Measurements from ENCODE around the gene SERPINF2.

DNA sequence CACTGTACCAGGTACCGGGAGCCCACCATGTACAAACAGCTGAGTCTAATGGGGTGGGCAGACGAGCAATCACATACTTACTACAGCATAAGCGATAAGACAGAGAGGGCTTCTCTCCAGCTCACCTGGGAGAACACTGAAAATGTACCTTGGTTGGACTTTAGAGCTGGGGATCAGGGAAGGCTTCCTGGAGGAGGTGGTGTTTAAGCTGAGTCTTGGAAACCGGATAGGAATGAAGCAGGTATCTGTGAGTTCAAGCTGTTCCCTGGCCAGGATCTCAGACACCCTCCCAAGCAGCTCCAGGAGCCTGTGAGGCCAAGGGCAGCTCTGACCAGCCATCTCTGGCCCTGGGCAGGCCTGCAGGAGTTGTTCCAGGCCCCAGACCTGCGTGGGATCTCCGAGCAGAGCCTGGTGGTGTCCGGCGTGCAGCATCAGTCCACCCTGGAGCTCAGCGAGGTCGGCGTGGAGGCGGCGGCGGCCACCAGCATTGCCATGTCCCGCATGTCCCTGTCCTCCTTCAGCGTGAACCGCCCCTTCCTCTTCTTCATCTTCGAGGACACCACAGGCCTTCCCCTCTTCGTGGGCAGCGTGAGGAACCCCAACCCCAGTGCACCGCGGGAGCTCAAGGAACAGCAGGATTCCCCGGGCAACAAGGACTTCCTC, 11.2 kb downstream of the SERPINF2 start:
- TF ChIP-seq, protein P1, sequence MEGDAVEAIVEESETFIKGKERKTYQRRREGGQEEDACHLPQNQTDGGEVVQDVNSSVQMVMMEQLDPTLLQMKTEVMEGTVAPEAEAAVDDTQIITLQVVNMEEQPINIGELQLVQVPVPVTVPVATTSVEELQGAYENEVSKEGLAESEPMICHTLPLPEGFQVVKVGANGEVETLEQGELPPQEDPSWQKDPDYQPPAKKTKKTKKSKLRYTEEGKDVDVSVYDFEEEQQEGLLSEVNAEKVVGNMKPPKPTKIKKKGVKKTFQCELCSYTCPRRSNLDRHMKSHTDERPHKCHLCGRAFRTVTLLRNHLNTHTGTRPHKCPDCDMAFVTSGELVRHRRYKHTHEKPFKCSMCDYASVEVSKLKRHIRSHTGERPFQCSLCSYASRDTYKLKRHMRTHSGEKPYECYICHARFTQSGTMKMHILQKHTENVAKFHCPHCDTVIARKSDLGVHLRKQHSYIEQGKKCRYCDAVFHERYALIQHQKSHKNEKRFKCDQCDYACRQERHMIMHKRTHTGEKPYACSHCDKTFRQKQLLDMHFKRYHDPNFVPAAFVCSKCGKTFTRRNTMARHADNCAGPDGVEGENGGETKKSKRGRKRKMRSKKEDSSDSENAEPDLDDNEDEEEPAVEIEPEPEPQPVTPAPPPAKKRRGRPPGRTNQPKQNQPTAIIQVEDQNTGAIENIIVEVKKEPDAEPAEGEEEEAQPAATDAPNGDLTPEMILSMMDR (IDR thresholded peaks at IDR 0.05), result no peak
- TF ChIP-seq EP300 (IDR thresholded peaks at IDR 0.05; ENCODE audit: borderline replicate concordance in 1 of 2, low read depth in 1 of 2, low read length in 1 of 2) (no peak), JUND (IDR thresholded peaks at IDR 0.05) (no peak), POLR2AphosphoS5 (IDR thresholded peaks at IDR 0.05; ENCODE audit: low read depth, low read length) (no peak), SIN3A (IDR thresholded peaks at IDR 0.05; ENCODE audit: borderline replicate concordance, low read depth, low read length) (no peak), EZH2phosphoT487 (IDR thresholded peaks at IDR 0.05; ENCODE audit: borderline replicate concordance, low read depth) (no peak), FOXM1 (IDR thresholded peaks at IDR 0.05; ENCODE audit: low read depth) (no peak), RAD21 (IDR thresholded peaks at IDR 0.05; ENCODE audit: low read length) (no peak), TEAD4 (IDR thresholded peaks at IDR 0.05; ENCODE audit: borderline replicate concordance, insufficient read depth) (no peak), YY1 (IDR thresholded peaks at IDR 0.05; ENCODE audit: low read depth) (no peak)
- TF ChIP-seq, protein P2, sequence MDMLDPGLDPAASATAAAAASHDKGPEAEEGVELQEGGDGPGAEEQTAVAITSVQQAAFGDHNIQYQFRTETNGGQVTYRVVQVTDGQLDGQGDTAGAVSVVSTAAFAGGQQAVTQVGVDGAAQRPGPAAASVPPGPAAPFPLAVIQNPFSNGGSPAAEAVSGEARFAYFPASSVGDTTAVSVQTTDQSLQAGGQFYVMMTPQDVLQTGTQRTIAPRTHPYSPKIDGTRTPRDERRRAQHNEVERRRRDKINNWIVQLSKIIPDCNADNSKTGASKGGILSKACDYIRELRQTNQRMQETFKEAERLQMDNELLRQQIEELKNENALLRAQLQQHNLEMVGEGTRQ (IDR thresholded peaks at IDR 0.05; ENCODE audit: borderline replicate concordance, low read depth, low read length), result no peak
- TF ChIP-seq, protein P3, sequence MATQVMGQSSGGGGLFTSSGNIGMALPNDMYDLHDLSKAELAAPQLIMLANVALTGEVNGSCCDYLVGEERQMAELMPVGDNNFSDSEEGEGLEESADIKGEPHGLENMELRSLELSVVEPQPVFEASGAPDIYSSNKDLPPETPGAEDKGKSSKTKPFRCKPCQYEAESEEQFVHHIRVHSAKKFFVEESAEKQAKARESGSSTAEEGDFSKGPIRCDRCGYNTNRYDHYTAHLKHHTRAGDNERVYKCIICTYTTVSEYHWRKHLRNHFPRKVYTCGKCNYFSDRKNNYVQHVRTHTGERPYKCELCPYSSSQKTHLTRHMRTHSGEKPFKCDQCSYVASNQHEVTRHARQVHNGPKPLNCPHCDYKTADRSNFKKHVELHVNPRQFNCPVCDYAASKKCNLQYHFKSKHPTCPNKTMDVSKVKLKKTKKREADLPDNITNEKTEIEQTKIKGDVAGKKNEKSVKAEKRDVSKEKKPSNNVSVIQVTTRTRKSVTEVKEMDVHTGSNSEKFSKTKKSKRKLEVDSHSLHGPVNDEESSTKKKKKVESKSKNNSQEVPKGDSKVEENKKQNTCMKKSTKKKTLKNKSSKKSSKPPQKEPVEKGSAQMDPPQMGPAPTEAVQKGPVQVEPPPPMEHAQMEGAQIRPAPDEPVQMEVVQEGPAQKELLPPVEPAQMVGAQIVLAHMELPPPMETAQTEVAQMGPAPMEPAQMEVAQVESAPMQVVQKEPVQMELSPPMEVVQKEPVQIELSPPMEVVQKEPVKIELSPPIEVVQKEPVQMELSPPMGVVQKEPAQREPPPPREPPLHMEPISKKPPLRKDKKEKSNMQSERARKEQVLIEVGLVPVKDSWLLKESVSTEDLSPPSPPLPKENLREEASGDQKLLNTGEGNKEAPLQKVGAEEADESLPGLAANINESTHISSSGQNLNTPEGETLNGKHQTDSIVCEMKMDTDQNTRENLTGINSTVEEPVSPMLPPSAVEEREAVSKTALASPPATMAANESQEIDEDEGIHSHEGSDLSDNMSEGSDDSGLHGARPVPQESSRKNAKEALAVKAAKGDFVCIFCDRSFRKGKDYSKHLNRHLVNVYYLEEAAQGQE (IDR thresholded peaks at IDR 0.05; ENCODE audit: low read depth, low read length), result no peak
- TF ChIP-seq, protein P4, sequence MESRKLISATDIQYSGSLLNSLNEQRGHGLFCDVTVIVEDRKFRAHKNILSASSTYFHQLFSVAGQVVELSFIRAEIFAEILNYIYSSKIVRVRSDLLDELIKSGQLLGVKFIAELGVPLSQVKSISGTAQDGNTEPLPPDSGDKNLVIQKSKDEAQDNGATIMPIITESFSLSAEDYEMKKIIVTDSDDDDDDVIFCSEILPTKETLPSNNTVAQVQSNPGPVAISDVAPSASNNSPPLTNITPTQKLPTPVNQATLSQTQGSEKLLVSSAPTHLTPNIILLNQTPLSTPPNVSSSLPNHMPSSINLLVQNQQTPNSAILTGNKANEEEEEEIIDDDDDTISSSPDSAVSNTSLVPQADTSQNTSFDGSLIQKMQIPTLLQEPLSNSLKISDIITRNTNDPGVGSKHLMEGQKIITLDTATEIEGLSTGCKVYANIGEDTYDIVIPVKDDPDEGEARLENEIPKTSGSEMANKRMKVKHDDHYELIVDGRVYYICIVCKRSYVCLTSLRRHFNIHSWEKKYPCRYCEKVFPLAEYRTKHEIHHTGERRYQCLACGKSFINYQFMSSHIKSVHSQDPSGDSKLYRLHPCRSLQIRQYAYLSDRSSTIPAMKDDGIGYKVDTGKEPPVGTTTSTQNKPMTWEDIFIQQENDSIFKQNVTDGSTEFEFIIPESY (IDR thresholded peaks at IDR 0.05; ENCODE audit: borderline replicate concordance, low read depth), result no peak
- TF ChIP-seq, protein P5, sequence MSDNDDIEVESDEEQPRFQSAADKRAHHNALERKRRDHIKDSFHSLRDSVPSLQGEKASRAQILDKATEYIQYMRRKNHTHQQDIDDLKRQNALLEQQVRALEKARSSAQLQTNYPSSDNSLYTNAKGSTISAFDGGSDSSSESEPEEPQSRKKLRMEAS (IDR thresholded peaks at IDR 0.05; ENCODE audit: low read depth), result no peak
